K562 (cell line): Measurements from ENCODE around the gene CLDN15. TPM values are rescaled to one million over a fixed set of nuclear protein-coding genes. Genes with fewer than 3 reads are reported as not detected.

Experiments
- CBX3 ChIP-seq, 2 experiments: IDR thresholded peaks; 1 replicate in 1 of 2; 2 replicates in 1 of 2; pipeline ENCODE4 v1.6.1; 2012; ENCODE audit warnings: inconsistent platforms in 2 of 2, low read length in 2 of 2, borderline replicate concordance in 1 of 2, control low read depth in 1 of 2
- CC2D1A ChIP-seq: fragments of 450-650 bp; IDR thresholded peaks from 2 replicates; pipeline ENCODE4 v1.6.1; 2017; ENCODE audit warnings: mild to moderate bottlenecking
- CHCHD3 ChIP-seq: fragments of 250-450 bp; sonication (Bioruptor Pico); IDR thresholded peaks from 2 replicates; pipeline ENCODE4 v2.1.2; 2022; ENCODE audit warnings: mild to moderate bottlenecking
- GABPA ChIP-seq: fragments of 200-800 bp; sonication (Bioruptor generic); conservative IDR thresholded peaks from 2 replicates; pipeline ENCODE4 v1.6.1; 2016; ENCODE audit warnings: low read depth, missing genetic modification characterization, missing compliant biosample characterization
- NCOA2 ChIP-seq, 2 experiments: fragments of 450-650 bp; IDR thresholded peaks; 2 replicates each; pipeline ENCODE4 v1.6.1; 2018; ENCODE audit warnings: mild to moderate bottlenecking in 2 of 2, moderate library complexity in 1 of 2; ENCODE audit not compliant: partially characterized antibody in 2 of 2
- NEUROD1 ChIP-seq: fragments of 150-350 bp; IDR thresholded peaks from 2 replicates; pipeline ENCODE4 v1.6.1; 2014; ENCODE audit warnings: borderline replicate concordance, low read length, low read depth; ENCODE audit not compliant: partially characterized antibody
- PHF21A ChIP-seq: fragments of 450-650 bp; IDR thresholded peaks from 2 replicates; pipeline ENCODE4 v1.6.1; 2017; ENCODE audit warnings: low read depth, borderline replicate concordance
- SMAD3 ChIP-seq: fragments of 450-650 bp; formaldehyde crosslinking; conservative IDR thresholded peaks from 2 replicates; pipeline ENCODE4 v1.4.0; 2020; ENCODE audit warnings: mild to moderate bottlenecking
- SMC3 ChIP-seq: conservative IDR thresholded peaks from 2 replicates; pipeline ENCODE4 v1.6.1; 2011; ENCODE audit warnings: low read depth, low read length, improper control_type of control experiment; ENCODE audit not compliant: insufficient read depth
- ZBTB26 ChIP-seq: fragments of 450-650 bp; formaldehyde crosslinking; IDR thresholded peaks from 2 replicates; pipeline ENCODE4 v1.4.0; 2022; ENCODE audit warnings: missing genetic modification characterization
- ZNF239 ChIP-seq: fragments of 250-450 bp; sonication (Bioruptor Pico); IDR thresholded peaks from 2 replicates; pipeline ENCODE4 v1.4.0; 2020; ENCODE audit warnings: mild to moderate bottlenecking
- ZNF696 ChIP-seq: fragments of 250-450 bp; sonication (Bioruptor Pico); conservative IDR thresholded peaks from 2 replicates; pipeline ENCODE4 v1.4.0; 2020; ENCODE audit warnings: mild to moderate bottlenecking, moderate library complexity
- polyA plus RNA-seq, 8 experiments: library from polyadenylated mRNA; depleted of rRNA in 4 of 8; stranded (reverse) in 5 of 8; unstranded in 3 of 8; fragments of >200 nt; fragmentation: Nextera tagmentation in 2 of 8; fragmentation: Illumina TruSeq in 1 of 8; extraction: Ambion mirVana in 2 of 8; extraction: Trizol in 1 of 8; gene quantifications; 2 replicates each; pipeline versions ENCODE4 v1.2.1 to v1.2.3, GENCODE V29; 2011 to 2014; ENCODE audit warnings: inconsistent platforms in 1 of 8, missing spikeins in 1 of 8
- total RNA-seq, 7 experiments: library from RNA; depleted of rRNA in 6 of 7; stranded (reverse); fragments of >200 nt in 6 of 7; fragmentation: Illumina TruSeq in 2 of 7; extraction: Trizol in 2 of 7; gene quantifications; 2 replicates each; pipeline versions ENCODE4 v1.2.1 to v1.2.3, GENCODE V29; 2011 to 2021; ENCODE audit warnings: low replicate concordance in 1 of 7
- TF ChIP-seq, protein P1 (sequence below): sonication (generic); formaldehyde crosslinking; IDR thresholded peaks from 2 replicates; pipeline ENCODE4 v1.8.0; 2022; ENCODE audit warnings: mild to moderate bottlenecking, missing genetic modification reagents
- TF ChIP-seq, protein P2 (sequence below): sonication (generic); formaldehyde crosslinking; IDR thresholded peaks from 2 replicates; pipeline ENCODE4 v1.8.0; 2023; ENCODE audit warnings: mild to moderate bottlenecking, missing genetic modification reagents
- TF ChIP-seq, protein P3 (sequence below): fragments of 250-450 bp; sonication (Bioruptor Pico); IDR thresholded peaks from 2 replicates; pipeline ENCODE4 v1.5.0; 2020; ENCODE audit warnings: mild to moderate bottlenecking, borderline replicate concordance
- TF ChIP-seq, protein P4 (sequence below): fragments of 200-800 bp; sonication (Bioruptor generic); IDR thresholded peaks from 2 replicates; pipeline ENCODE4 v1.6.1; 2016; ENCODE audit warnings: missing genetic modification characterization, missing compliant biosample characterization

CLDN15 gene
- total and polyA plus RNA-seq, 9 of the 15 experiments (the other 6 are each of a cell fraction or from before 2014, with no cell fraction given) = 0.32 to 14.5 (median 7.4) TPM

GRCh38 chr7:101217388-101218235 is 20.0 kb downstream of the CLDN15 start, which contains the start of the genes PLOD3 and ZNHIT1 (continued):
- TF ChIP-seq CHCHD3 (CRISPR knock-in tag) = no peak
- TF ChIP-seq ZNF239 (CRISPR knock-in tag) = no peak
- peak; percentile 75 for TF ChIP-seq PHF21A
- TF ChIP-seq, protein P1, sequence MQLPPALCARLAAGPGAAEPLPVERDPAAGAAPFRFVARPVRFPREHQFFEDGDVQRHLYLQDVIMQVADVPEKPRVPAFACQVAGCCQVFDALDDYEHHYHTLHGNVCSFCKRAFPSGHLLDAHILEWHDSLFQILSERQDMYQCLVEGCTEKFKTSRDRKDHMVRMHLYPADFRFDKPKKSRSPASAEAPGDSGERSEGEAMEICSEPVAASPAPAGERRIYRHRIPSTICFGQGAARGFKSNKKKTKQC = no peak
- TF ChIP-seq SMAD3 (CRISPR knock-in tag) = no peak; the same call in 1 of the 2 replicates
- no peak for TF ChIP-seq ZBTB26 (CRISPR knock-in tag)
- TF ChIP-seq NCOA2 (IDR thresholded peaks at IDR 0.05; ENCODE audit: partially characterized antibody in 2 of 2) = no peak
- TF ChIP-seq CC2D1A = no peak
- TF ChIP-seq CBX3 (IDR thresholded peaks at IDR 0.05; ENCODE audit: borderline replicate concordance in 1 of 2, low read length in 2 of 2) = no peak
- TF ChIP-seq, protein P2, sequence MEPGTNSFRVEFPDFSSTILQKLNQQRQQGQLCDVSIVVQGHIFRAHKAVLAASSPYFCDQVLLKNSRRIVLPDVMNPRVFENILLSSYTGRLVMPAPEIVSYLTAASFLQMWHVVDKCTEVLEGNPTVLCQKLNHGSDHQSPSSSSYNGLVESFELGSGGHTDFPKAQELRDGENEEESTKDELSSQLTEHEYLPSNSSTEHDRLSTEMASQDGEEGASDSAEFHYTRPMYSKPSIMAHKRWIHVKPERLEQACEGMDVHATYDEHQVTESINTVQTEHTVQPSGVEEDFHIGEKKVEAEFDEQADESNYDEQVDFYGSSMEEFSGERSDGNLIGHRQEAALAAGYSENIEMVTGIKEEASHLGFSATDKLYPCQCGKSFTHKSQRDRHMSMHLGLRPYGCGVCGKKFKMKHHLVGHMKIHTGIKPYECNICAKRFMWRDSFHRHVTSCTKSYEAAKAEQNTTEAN (CRISPR knock-in tag) = no peak
- TF ChIP-seq, protein P3, sequence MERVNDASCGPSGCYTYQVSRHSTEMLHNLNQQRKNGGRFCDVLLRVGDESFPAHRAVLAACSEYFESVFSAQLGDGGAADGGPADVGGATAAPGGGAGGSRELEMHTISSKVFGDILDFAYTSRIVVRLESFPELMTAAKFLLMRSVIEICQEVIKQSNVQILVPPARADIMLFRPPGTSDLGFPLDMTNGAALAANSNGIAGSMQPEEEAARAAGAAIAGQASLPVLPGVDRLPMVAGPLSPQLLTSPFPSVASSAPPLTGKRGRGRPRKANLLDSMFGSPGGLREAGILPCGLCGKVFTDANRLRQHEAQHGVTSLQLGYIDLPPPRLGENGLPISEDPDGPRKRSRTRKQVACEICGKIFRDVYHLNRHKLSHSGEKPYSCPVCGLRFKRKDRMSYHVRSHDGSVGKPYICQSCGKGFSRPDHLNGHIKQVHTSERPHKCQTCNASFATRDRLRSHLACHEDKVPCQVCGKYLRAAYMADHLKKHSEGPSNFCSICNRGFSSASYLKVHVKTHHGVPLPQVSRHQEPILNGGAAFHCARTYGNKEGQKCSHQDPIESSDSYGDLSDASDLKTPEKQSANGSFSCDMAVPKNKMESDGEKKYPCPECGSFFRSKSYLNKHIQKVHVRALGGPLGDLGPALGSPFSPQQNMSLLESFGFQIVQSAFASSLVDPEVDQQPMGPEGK (CRISPR knock-in tag) = no peak
- peak; percentile 98 for TF ChIP-seq GABPA
- no peak for TF ChIP-seq ZNF696 (CRISPR knock-in tag)
- no peak for TF ChIP-seq SMC3
- TF ChIP-seq, protein P4, sequence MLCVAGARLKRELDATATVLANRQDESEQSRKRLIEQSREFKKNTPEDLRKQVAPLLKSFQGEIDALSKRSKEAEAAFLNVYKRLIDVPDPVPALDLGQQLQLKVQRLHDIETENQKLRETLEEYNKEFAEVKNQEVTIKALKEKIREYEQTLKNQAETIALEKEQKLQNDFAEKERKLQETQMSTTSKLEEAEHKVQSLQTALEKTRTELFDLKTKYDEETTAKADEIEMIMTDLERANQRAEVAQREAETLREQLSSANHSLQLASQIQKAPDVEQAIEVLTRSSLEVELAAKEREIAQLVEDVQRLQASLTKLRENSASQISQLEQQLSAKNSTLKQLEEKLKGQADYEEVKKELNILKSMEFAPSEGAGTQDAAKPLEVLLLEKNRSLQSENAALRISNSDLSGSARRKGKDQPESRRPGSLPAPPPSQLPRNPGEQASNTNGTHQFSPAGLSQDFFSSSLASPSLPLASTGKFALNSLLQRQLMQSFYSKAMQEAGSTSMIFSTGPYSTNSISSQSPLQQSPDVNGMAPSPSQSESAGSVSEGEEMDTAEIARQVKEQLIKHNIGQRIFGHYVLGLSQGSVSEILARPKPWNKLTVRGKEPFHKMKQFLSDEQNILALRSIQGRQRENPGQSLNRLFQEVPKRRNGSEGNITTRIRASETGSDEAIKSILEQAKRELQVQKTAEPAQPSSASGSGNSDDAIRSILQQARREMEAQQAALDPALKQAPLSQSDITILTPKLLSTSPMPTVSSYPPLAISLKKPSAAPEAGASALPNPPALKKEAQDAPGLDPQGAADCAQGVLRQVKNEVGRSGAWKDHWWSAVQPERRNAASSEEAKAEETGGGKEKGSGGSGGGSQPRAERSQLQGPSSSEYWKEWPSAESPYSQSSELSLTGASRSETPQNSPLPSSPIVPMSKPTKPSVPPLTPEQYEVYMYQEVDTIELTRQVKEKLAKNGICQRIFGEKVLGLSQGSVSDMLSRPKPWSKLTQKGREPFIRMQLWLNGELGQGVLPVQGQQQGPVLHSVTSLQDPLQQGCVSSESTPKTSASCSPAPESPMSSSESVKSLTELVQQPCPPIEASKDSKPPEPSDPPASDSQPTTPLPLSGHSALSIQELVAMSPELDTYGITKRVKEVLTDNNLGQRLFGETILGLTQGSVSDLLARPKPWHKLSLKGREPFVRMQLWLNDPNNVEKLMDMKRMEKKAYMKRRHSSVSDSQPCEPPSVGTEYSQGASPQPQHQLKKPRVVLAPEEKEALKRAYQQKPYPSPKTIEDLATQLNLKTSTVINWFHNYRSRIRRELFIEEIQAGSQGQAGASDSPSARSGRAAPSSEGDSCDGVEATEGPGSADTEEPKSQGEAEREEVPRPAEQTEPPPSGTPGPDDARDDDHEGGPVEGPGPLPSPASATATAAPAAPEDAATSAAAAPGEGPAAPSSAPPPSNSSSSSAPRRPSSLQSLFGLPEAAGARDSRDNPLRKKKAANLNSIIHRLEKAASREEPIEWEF (CRISPR knock-in tag) = no peak
- peak; percentile 8 for TF ChIP-seq NEUROD1
